OCI-LY7 (cell line): ENCODE results near the gene DNAJC1. TPM values are rescaled to one million over a fixed set of nuclear protein-coding genes. Genes with fewer than 3 reads are reported as not detected.

ENCODE experiments used
- BruUV-seq: library from RNA; stranded (reverse); fragments of 400-500 nt; replicated peaks from 2 replicates; lab custom pipeline; 2021; lab: Mats Ljungman, UMichigan
- CTCF ChIA-PET: fragments of 300-600 bp; sonication (Branson Sonifier 250); formaldehyde crosslinking; loops from one replicate; lab custom pipeline; 2022; ENCODE audit warnings: antibody characterized with exemption; ENCODE audit not compliant: unreplicated experiment; lab: Charles Lee
- POLR2A ChIA-PET: fragments of 300-600 bp; sonication (Branson Sonifier 250); formaldehyde crosslinking; loops from one replicate; lab custom pipeline; 2022; ENCODE audit warnings: antibody characterized with exemption; lab: Charles Lee
- DNase-seq: peaks from one replicate; pipeline ENCODE4 v3.0.0-alpha.2; 2015; ENCODE audit warnings: low spot score
- H2AFZ ChIP-seq: fragments of 200-600 bp; sonication (generic), shearing (Covaris generic); 2 replicates; pipeline ENCODE4 v1.6.1; 2014; ENCODE audit warnings: mild to moderate bottlenecking, antibody characterized with exemption, low read length, moderate library complexity
- H3K27ac ChIP-seq: fragments of 200-600 bp; sonication (generic); 2 replicates; pipeline ENCODE4 v1.5.1; 2014; ENCODE audit warnings: mixed run types, low read depth, mild to moderate bottlenecking, moderate library complexity, low read length, inconsistent platforms; ENCODE audit not compliant: poor library complexity, severe bottlenecking
- H3K36me3 ChIP-seq: fragments of 200-600 bp; sonication (generic); 2 replicates; pipeline ENCODE4 v1.6.1; 2014; ENCODE audit warnings: mild to moderate bottlenecking, antibody characterized with exemption, low read length, moderate library complexity, mixed read lengths; ENCODE audit not compliant: insufficient read depth
- H3K4me1 ChIP-seq: fragments of 200-600 bp; sonication (generic); 2 replicates; pipeline ENCODE4 v1.5.1; 2014; ENCODE audit warnings: mild to moderate bottlenecking, low read length; ENCODE audit not compliant: insufficient read depth, poor library complexity, severe bottlenecking
- H3K4me2 ChIP-seq: fragments of 200-600 bp; sonication (generic); 2 replicates; pipeline ENCODE4 v1.6.1; 2014; ENCODE audit warnings: mild to moderate bottlenecking, low read length
- H3K4me3 ChIP-seq: fragments of 200-600 bp; sonication (generic); 2 replicates; pipeline ENCODE4 v1.5.1; 2014; ENCODE audit warnings: mild to moderate bottlenecking, low read depth, low read length; ENCODE audit not compliant: poor library complexity, severe bottlenecking
- H3K79me2 ChIP-seq: fragments of 200-600 bp; sonication (generic); 2 replicates; pipeline ENCODE4 v1.6.1; 2016; ENCODE audit warnings: low read depth, mild to moderate bottlenecking, low read length, moderate library complexity, mixed read lengths; ENCODE audit not compliant: insufficient read depth
- H3K9me2 ChIP-seq: fragments of 200-600 bp; sonication (generic); 2 replicates; pipeline ENCODE4 v1.6.1; 2016; ENCODE audit warnings: mild to moderate bottlenecking, low read length, mixed read lengths; ENCODE audit not compliant: insufficient read depth
- H3K9me3 ChIP-seq: fragments of 200-600 bp; sonication (generic); 2 replicates; pipeline ENCODE4 v1.6.1; 2014; ENCODE audit warnings: mild to moderate bottlenecking, mixed run types, low read length, mixed read lengths
- H4K20me1 ChIP-seq: fragments of 200-600 bp; sonication (generic); 2 replicates; pipeline ENCODE4 v1.6.1; 2014; ENCODE audit warnings: mild to moderate bottlenecking, antibody characterized with exemption, low read length, moderate library complexity, mixed read lengths; ENCODE audit not compliant: insufficient read depth
- EZH2phosphoT487 ChIP-seq: fragments of 200-600 bp; sonication (generic); IDR thresholded peaks from 2 replicates; pipeline ENCODE4 v1.6.1; 2018; ENCODE audit warnings: low read depth, borderline replicate concordance, mild to moderate bottlenecking, mixed run types, antibody characterized with exemption, low read length, moderate library complexity, mixed read lengths
- intact Hi-C: fragments of 100-400 bp; cut with micrococcal nuclease; formaldehyde crosslinking; loops from one replicate; pipeline ENCODE4 v1.10.0; 2022; ENCODE audit not compliant: unreplicated experiment
- total RNA-seq, 2 experiments: library from RNA; depleted of rRNA in 1 of 2; stranded (reverse); fragments of >200 nt in 1 of 2; shearing (Covaris generic) in 1 of 2; gene quantifications; 2 replicates each; pipeline ENCODE4 v1.2.3, GENCODE V29; 2014 to 2022
- TF ChIP-seq, protein P1 (sequence below): fragments of 200-600 bp; sonication (generic); conservative IDR thresholded peaks from 2 replicates; pipeline ENCODE4 v1.5.1; 2014; ENCODE audit warnings: mild to moderate bottlenecking, antibody characterized with exemption, low read length, moderate library complexity, mixed read lengths

The DNAJC1 gene
- total RNA-seq, 2 experiments from 2014 or later, result 7.1 to 16.9 TPM

DNA sequence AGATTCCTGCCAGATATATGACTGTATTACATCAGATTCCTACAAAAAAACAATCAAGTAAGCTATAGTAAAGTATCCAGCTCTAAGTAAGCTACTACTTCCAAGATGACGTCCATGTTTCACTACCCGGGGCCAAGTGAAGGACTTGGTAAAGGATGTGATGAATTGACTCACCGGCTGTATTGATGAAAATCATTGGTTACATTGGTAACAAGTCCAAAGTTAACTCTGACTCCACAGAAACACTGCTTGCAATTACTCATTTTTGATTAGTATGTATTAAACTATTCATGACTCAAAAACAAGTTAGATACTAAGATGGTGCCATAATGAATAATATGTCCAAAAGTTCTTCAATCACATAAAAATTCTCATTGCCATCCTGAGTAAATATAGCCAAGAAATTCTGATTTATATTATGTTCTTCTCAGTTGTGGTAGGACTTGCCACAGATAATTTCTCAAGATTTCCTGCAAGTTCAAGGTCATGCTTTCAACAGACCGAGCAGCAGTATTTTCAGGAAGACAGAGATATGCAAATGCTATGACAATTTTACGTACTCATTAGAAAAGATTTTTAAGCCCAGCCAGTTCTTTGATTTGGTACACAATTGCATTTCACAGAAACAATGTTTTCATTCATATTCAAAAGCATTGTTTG lies 12.6 kb upstream of the DNAJC1 start:
- BruUV-seq, result no TSS peak
- Histone ChIP-seq H3K4me3 (no peak overlapping the region), H3K9me3 (no peaks in the 10 kb centered on the region), H3K4me1 (no peaks in the 10 kb centered on the region), H3K79me2 (no peaks in the 10 kb centered on the region), H3K27ac (no peak overlapping the region), H3K36me3 (no peaks in the 10 kb centered on the region), H2AFZ (no peak overlapping the region), H3K9me2 (no peaks in the 10 kb centered on the region), H3K4me2 (no peak overlapping the region), H4K20me1 (no peaks in the 10 kb centered on the region)
- intact Hi-C loops, result no loop called here
- CTCF ChIA-PET, result no interaction called here
- no peak for DNase-seq
- TF ChIP-seq, protein P1, sequence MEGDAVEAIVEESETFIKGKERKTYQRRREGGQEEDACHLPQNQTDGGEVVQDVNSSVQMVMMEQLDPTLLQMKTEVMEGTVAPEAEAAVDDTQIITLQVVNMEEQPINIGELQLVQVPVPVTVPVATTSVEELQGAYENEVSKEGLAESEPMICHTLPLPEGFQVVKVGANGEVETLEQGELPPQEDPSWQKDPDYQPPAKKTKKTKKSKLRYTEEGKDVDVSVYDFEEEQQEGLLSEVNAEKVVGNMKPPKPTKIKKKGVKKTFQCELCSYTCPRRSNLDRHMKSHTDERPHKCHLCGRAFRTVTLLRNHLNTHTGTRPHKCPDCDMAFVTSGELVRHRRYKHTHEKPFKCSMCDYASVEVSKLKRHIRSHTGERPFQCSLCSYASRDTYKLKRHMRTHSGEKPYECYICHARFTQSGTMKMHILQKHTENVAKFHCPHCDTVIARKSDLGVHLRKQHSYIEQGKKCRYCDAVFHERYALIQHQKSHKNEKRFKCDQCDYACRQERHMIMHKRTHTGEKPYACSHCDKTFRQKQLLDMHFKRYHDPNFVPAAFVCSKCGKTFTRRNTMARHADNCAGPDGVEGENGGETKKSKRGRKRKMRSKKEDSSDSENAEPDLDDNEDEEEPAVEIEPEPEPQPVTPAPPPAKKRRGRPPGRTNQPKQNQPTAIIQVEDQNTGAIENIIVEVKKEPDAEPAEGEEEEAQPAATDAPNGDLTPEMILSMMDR, result no peak
- TF ChIP-seq EZH2phosphoT487, result no peak
- POLR2A ChIA-PET, result no interaction called here

DNA sequence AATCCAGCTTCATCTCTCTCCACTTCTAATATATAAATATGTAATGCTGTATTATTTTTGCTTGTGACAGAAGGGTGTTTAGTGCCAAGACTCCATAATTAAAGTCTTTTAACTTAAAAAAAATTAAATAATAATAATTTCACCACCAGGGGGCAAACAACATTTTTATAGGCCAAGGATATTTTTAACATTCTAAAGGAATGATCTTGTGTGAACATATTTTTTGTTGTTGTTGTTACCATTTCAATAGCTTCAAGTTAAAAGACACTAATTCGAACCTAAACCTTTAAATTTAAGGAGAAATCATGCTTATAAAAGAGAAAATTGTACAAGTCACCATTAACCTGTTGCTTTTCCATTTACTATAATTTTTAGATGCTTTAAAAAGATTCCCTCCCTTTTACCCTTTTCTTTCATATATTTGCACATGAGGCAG lies 7.5 kb upstream of the DNAJC1 start:
- ChIA-PET POLR2A (interaction anchor here (1.5 kb wide), 1 partner anchor 32 kb away, joined by 3 read pairs; no protein-coding TSS in a partner anchor), CTCF (no interaction called here)
- Histone ChIP-seq H3K9me3 (no peaks in the 10 kb centered on the region), H3K27ac (no peak overlapping the region), H3K36me3 (no peaks in the 10 kb centered on the region), H3K79me2 (no peaks in the 10 kb centered on the region), H3K4me3 (no peak overlapping the region), H3K9me2 (no peaks in the 10 kb centered on the region), H2AFZ (no peak overlapping the region), H3K4me2 (no peak overlapping the region), H4K20me1 (no peaks in the 10 kb centered on the region), H3K4me1 (no peaks in the 10 kb centered on the region)
- intact Hi-C loops, result no loop called here
- TF ChIP-seq EZH2phosphoT487, result no peak
- TF ChIP-seq, protein P1, result peak; percentile 76
- peak; percentile 40 for DNase-seq
- BruUV-seq, result no TSS peak

DNA sequence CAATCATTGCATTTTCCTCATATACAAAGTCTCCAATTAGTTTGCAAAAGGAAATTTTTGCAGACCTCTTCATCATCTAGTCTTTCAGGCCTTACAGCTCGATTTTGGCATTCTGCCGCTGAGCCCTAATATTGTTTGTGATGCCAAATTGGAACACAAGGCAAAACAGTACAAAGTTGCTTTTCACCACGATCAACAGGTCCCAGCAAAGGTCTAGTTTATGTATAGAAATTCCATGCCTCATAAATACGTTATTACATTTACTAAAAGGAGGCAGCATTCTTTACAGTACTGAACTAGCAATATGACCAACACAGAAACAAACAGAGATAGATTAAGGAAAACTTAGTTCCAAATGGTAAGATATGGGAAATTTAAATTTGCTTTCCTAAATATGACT lies 7.0 kb upstream of the DNAJC1 start:
- Histone ChIP-seq H3K4me1 (peaks cover 4% of the 10 kb centered on the region), H2AFZ (no peak overlapping the region), H3K36me3 (no peaks in the 10 kb centered on the region), H3K27ac (no peak overlapping the region), H3K4me3 (no peak overlapping the region), H3K79me2 (no peaks in the 10 kb centered on the region), H3K9me3 (no peaks in the 10 kb centered on the region), H3K4me2 (no peak overlapping the region), H3K9me2 (no peaks in the 10 kb centered on the region), H4K20me1 (no peaks in the 10 kb centered on the region)
- ChIA-PET POLR2A (interaction anchor here (0.8 kb wide), 1 partner anchor 360 kb away, joined by 4 read pairs; no protein-coding TSS in a partner anchor), CTCF (no interaction called here)
- no peak for TF ChIP-seq EZH2phosphoT487
- TF ChIP-seq, protein P1, result no peak
- DNase-seq, result no peak
- intact Hi-C loops, result no loop called here
- no TSS peak for BruUV-seq
